Neural crest cell (in vitro differentiated cells): ENCODE data around the gene ASPN. TPM values are rescaled to one million over a fixed set of nuclear protein-coding genes. Genes with fewer than 3 reads are reported as not detected.

Experiments
- DNase-seq: peaks from one replicate; pipeline ENCODE4 v3.0.0; 2021; ENCODE audit warnings: low read depth, mixed read lengths, low spot score
- H3K27ac Mint-ChIP-seq: one replicate; pipeline ENCODE4 v1.8.0; 2021; ENCODE audit warnings: mild to moderate bottlenecking, mixed read lengths; ENCODE audit not compliant: unreplicated experiment
- H3K27me3 Mint-ChIP-seq: 2 replicates; pipeline ENCODE4 v1.8.0; 2021; ENCODE audit warnings: low read depth, mild to moderate bottlenecking, mixed read lengths
- H3K36me3 Mint-ChIP-seq: 2 replicates; pipeline ENCODE4 v1.8.0; 2021; ENCODE audit warnings: low read depth, mild to moderate bottlenecking, mixed read lengths
- H3K4me1 Mint-ChIP-seq: 2 replicates; pipeline ENCODE4 v1.8.0; 2021; ENCODE audit warnings: mixed read lengths
- H3K4me3 Mint-ChIP-seq: one replicate; pipeline ENCODE4 v1.8.0; 2021; ENCODE audit warnings: mild to moderate bottlenecking, mixed read lengths
- H3K9me3 Mint-ChIP-seq: 2 replicates; pipeline ENCODE4 v1.8.0; 2021; ENCODE audit warnings: mixed read lengths
- CTCF ChIP-seq: fragments of 200-600 bp; sonication (generic); conservative IDR thresholded peaks from 2 replicates; pipeline ENCODE4 v1.5.0; 2021; ENCODE audit warnings: antibody characterized with exemption, mild to moderate bottlenecking
- total RNA-seq: library from RNA; stranded (reverse); gene quantifications from 2 replicates; pipeline ENCODE4 v1.2.1, GENCODE V29; 2021

The ASPN gene
- total RNA-seq, 1 donor from 2014 or later = not detected

GRCh38 chr9:92488681-92489550 is 6.6 kb upstream of the ASPN start:
- no peaks in the 10 kb centered on the region for H3K9me3 Mint-ChIP-seq
- no peak overlapping the region for H3K4me3 Mint-ChIP-seq
- DNase-seq = no peak
- H3K27ac Mint-ChIP-seq = no peak overlapping the region
- no peaks in the 10 kb centered on the region for H3K4me1 Mint-ChIP-seq
- TF ChIP-seq CTCF = no peak
- no peaks in the 10 kb centered on the region for H3K27me3 Mint-ChIP-seq
- H3K36me3 Mint-ChIP-seq = no peaks in the 10 kb centered on the region

GRCh38 chr9:92486371-92486770 is 4.1 kb upstream of the ASPN start:
- TF ChIP-seq CTCF = no peak
- Mint-ChIP-seq H3K4me3 (no peak overlapping the region), H3K27me3 (no peaks in the 10 kb centered on the region), H3K9me3 (no peaks in the 10 kb centered on the region), H3K4me1 (no peaks in the 10 kb centered on the region), H3K36me3 (no peaks in the 10 kb centered on the region), H3K27ac (no peak overlapping the region)
- no peak for DNase-seq

DNA sequence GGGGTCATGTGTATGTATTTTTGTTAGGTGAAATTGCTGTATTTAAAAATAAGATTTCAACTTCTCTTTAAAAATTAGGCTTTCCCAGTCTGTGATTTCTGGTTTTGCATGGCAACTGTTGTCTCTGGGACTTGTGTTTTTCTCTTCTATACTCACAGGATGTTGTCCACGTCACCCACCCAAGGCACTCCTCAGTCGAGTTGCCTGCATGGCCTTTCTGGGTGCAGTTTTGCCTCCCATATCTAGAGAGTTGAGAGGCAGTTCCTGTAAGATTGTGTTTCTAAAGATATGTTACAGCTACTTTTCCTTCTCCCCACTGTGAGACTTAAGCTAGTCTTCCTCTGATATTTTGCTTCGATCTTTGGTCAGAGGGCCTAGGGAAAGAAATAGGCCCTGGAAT is 2.3 kb upstream of the ASPN start:
- DNase-seq = no peak
- H3K27me3 Mint-ChIP-seq = no peaks in the 10 kb centered on the region
- peaks cover 5% of the 10 kb centered on the region for H3K4me1 Mint-ChIP-seq
- H3K36me3 Mint-ChIP-seq = no peaks in the 10 kb centered on the region
- no peaks in the 10 kb centered on the region for H3K9me3 Mint-ChIP-seq
- no peak overlapping the region for H3K4me3 Mint-ChIP-seq
- H3K27ac Mint-ChIP-seq = no peak overlapping the region
- TF ChIP-seq CTCF = no peak

- Mint-ChIP-seq H3K4me1 (peaks cover 5% of the 10 kb centered on the region), H3K27me3 (no peaks in the 10 kb centered on the region), H3K27ac (peak overlapping the region; percentile 57), H3K4me3 (no peak overlapping the region), H3K9me3 (no peaks in the 10 kb centered on the region), H3K36me3 (no peaks in the 10 kb centered on the region)
- TF ChIP-seq CTCF = no peak
- DNase-seq = no peak
Measured at GRCh38 chr9:92483627-92484545, 1.6 kb upstream of the ASPN start.

DNA sequence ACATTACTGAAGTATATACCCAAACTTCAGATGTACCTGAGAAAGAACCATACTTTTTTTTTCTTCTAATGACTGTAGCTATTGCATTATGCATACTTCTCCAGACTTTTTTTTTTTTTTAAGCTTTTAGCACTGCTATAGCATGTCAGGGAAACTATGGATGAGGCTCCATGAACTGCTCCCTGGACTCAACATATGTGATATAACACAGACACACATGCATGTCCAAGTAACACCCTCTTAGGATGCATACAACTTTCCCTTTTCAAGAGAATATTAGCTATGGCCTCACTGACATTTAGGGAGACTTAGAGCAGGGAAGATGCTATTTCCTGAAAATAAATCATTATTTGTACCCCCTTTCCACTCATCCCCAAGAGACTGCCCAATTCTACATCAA is 499 bp upstream of the ASPN start:
- Mint-ChIP-seq H3K4me3 (no peak overlapping the region), H3K27me3 (no peaks in the 10 kb centered on the region), H3K9me3 (no peaks in the 10 kb centered on the region), H3K4me1 (peaks cover 5% of the 10 kb centered on the region), H3K36me3 (no peaks in the 10 kb centered on the region), H3K27ac (no peak overlapping the region)
- TF ChIP-seq CTCF = no peak
- DNase-seq = no peak
